ENCODE results near the gene DCLRE1A. TPM values are rescaled to one million over a fixed set of nuclear protein-coding genes. Genes with fewer than 3 reads are reported as not detected.

Gene DCLRE1A
- total RNA-seq = 10 to 100 TPM in 1 of 4 donors, 1 to 10 TPM in 2, under 1 TPM in 1; 0.26 to 16.1 (median 4.4) TPM

- Histone ChIP-seq H3K27ac (peak within 1 kb of the TSS; percentile 86 to 93), H3K4me3 (peak within 1 kb of the TSS; percentile 77 to 81), H3K27me3 (no peaks in the 10 kb centered on the region), H3K9me3 (no peaks in the 10 kb centered on the region), H3K4me1 (no peaks in the 10 kb centered on the region), H3K36me3 (no peaks in the 10 kb centered on the region)
- intact Hi-C loops (cut with DNase I; ENCODE audit: low total_unique reads) = no loop called here
- peak; percentile 67 to 76 for DNase-seq
- TF ChIP-seq CTCF (IDR thresholded peaks at IDR 0.05) (no peak), POLR2A (IDR thresholded peaks at IDR 0.05) (no peak)
Observed at GRCh38 chr10:113854013-113854760, at the start of gene DCLRE1A, which contains the start of gene NHLRC2. Gene DCLRE1A, minus strand, starts transcription at chr10:113854082. Its CDS starts 900 bp downstream, at chr10:113853182. Gene NHLRC2, plus strand, starts transcription at chr10:113854661. Its CDS starts 212 bp downstream, at chr10:113854873.

GRCh38 chr10:113899952-113900598, 46.2 kb upstream of the DCLRE1A start:
- Histone ChIP-seq H3K4me1 (no peaks in the 10 kb centered on the region), H3K27me3 (no peaks in the 10 kb centered on the region), H3K27ac (no peak overlapping the region), H3K4me3 (no peak overlapping the region), H3K9me3 (peaks cover 0 to 2% of the 10 kb centered on the region in 2 donors), H3K36me3 (peaks cover 0 to 2% of the 10 kb centered on the region in 2 donors)
- DNase-seq = no peak
- intact Hi-C loops (cut with DNase I; ENCODE audit: low total_unique reads) = no loop called here
- TF ChIP-seq CTCF (IDR thresholded peaks at IDR 0.05) (no peak), POLR2A (IDR thresholded peaks at IDR 0.05) (no peak)

GRCh38 chr10:113897693-113898618, 44.1 kb upstream of the DCLRE1A start:
- TF ChIP-seq POLR2A (IDR thresholded peaks at IDR 0.05) = no peak
- no peak for TF ChIP-seq CTCF (IDR thresholded peaks at IDR 0.05)
- DNase-seq = no peak
- Histone ChIP-seq H3K36me3 (peaks cover 0 to 2% of the 10 kb centered on the region in 2 donors), H3K27ac (no peak overlapping the region), H3K27me3 (no peaks in the 10 kb centered on the region), H3K9me3 (peaks cover 0 to 2% of the 10 kb centered on the region in 2 donors), H3K4me3 (no peak overlapping the region), H3K4me1 (no peaks in the 10 kb centered on the region)
- intact Hi-C loops (cut with DNase I; ENCODE audit: low total_unique reads) = no loop called here

GRCh38 chr10:113895018-113895417, 41.1 kb upstream of the DCLRE1A start:
- H3K27ac ChIP-seq = no peak overlapping the region

More at GRCh38 chr10:113895018-113895417, 41.1 kb upstream of the DCLRE1A start:
- Histone ChIP-seq H3K4me3 (no peak overlapping the region), H3K27me3 (no peaks in the 10 kb centered on the region), H3K36me3 (no peaks in the 10 kb centered on the region), H3K4me1 (no peaks in the 10 kb centered on the region), H3K9me3 (no peaks in the 10 kb centered on the region)
- no peak for DNase-seq
- intact Hi-C loops (cut with DNase I; ENCODE audit: low total_unique reads) = no loop called here
- TF ChIP-seq CTCF (IDR thresholded peaks at IDR 0.05) (no peak), POLR2A (IDR thresholded peaks at IDR 0.05) (no peak)

All from uterus (tissue), 4 donors.